Upper lobe of left lung (tissue), 4 donors: ENCODE measurements around the gene CHKB.

ENCODE experiments used
- EP300 ChIP-seq, 4 donors: sonication (generic); formaldehyde crosslinking; IDR thresholded peaks; one replicate each; pipeline ENCODE4 v1.5.1; 2017; ENCODE audit warnings: antibody characterized with exemption in 4 of 4, control low read depth in 2 of 4
- POLR2A ChIP-seq, 4 donors: fragments of 450-650 bp; IDR thresholded peaks; one replicate each; pipeline ENCODE4 v1.5.1; 2016 to 2017; ENCODE audit warnings: antibody characterized with exemption in 4 of 4, mild to moderate bottlenecking in 2 of 4
- POLR2AphosphoS5 ChIP-seq, 2 donors: sonication (generic); formaldehyde crosslinking; IDR thresholded peaks; one replicate each; pipeline ENCODE4 v1.5.1; 2017; ENCODE audit warnings: antibody characterized with exemption in 2 of 2
- TF ChIP-seq, protein P1 (sequence below), 6 experiments: fragments of 450-650 bp in 4 of 6; fragments of 200-600 bp in 2 of 6; sonication (generic) in 2 of 6; IDR thresholded peaks; one replicate each; pipeline ENCODE4 v1.5.1; 2016 to 2019; ENCODE audit warnings: antibody characterized with exemption in 6 of 6

DNA sequence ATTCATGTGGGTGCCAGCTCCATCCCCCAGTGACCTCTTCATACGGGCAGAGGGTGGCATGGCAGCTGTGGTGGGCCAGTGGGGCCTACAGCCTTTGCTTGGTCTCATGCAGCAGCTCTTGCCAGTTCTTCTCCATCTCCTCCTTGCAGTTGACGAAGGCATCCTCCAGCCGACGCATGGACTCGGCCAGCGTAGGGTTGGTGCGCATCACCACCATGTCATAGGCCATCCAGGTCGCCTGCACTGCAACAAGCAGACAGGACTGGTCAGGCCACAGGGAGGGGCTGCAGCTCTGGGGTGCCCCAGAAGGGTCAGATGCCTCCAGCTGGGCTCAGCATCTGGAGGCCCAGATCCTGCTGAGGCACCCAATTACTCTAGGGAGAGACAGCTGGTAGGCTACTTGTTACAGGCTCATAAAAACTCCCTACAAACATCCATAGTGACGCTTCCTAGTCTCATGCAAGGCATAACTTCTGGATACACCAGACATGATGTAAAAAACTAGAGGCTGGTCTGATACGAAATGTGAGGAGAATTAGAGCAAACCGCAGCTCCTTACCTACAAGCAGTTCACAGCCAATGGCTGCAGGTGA is 31.4 kb downstream of the CHKB start:
- TF ChIP-seq POLR2A (IDR thresholded peaks at IDR 0.05), result no peak
- TF ChIP-seq, protein P1, sequence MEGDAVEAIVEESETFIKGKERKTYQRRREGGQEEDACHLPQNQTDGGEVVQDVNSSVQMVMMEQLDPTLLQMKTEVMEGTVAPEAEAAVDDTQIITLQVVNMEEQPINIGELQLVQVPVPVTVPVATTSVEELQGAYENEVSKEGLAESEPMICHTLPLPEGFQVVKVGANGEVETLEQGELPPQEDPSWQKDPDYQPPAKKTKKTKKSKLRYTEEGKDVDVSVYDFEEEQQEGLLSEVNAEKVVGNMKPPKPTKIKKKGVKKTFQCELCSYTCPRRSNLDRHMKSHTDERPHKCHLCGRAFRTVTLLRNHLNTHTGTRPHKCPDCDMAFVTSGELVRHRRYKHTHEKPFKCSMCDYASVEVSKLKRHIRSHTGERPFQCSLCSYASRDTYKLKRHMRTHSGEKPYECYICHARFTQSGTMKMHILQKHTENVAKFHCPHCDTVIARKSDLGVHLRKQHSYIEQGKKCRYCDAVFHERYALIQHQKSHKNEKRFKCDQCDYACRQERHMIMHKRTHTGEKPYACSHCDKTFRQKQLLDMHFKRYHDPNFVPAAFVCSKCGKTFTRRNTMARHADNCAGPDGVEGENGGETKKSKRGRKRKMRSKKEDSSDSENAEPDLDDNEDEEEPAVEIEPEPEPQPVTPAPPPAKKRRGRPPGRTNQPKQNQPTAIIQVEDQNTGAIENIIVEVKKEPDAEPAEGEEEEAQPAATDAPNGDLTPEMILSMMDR (IDR thresholded peaks at IDR 0.05), result no peak
- TF ChIP-seq EP300 (IDR thresholded peaks at IDR 0.05), result no peak
- no peak for TF ChIP-seq POLR2AphosphoS5 (IDR thresholded peaks at IDR 0.05)
